Common myeloid progenitor, CD34-positive (primary cell): ENCODE results near the gene ACTG1.

Experiments used
- CTCF ChIA-PET: fragments of 350-600 bp; sonication (Branson Sonifier 250); formaldehyde crosslinking; loops from one replicate; lab custom pipeline; 2021; ENCODE audit warnings: antibody characterized with exemption; lab: Charles Lee
- POLR2A ChIA-PET: fragments of 350-600 bp; sonication (Branson Sonifier 250); formaldehyde crosslinking; loops from one replicate; lab custom pipeline; 2021; ENCODE audit warnings: antibody characterized with exemption; lab: Charles Lee
- DNase-seq, 3 donors: peaks; one replicate each; pipeline versions ENCODE4 v3.0.0 to v3.0.0-alpha.2; 2013
- H3K27ac ChIP-seq, 2 experiments: 1 replicate in 1 of 2; 2 replicates in 1 of 2; pipeline ENCODE4 v1.7.0; 2013; ENCODE audit warnings: inconsistent platforms in 2 of 2, low read length in 2 of 2, mild to moderate bottlenecking in 2 of 2, low read depth in 1 of 2, moderate library complexity in 1 of 2; ENCODE audit not compliant: severe bottlenecking in 2 of 2, insufficient read depth in 1 of 2, poor library complexity in 1 of 2
- H3K27me3 ChIP-seq, 5 experiments: replicated peaks in 2 of 5; 1 replicate in 3 of 5; 2 replicates in 2 of 5; pipeline versions ENCODE4 v1.6.1 to v1.7.0; 2013; ENCODE audit warnings: low read length in 4 of 5, mild to moderate bottlenecking in 2 of 5, moderate library complexity in 2 of 5, inconsistent platforms in 1 of 5; ENCODE audit not compliant: insufficient read depth in 5 of 5, control insufficient read depth in 4 of 5
- H3K36me3 ChIP-seq, 4 experiments: 1 replicate in 2 of 4; 2 replicates in 2 of 4; pipeline versions ENCODE4 v1.6.1 to v1.7.0; 2013; ENCODE audit warnings: low read length in 3 of 4, control low read depth in 1 of 4, mild to moderate bottlenecking in 1 of 4; ENCODE audit not compliant: control insufficient read depth in 4 of 4, insufficient read depth in 4 of 4
- H3K4me1 ChIP-seq, 4 experiments: 1 replicate in 3 of 4; 2 replicates in 1 of 4; pipeline versions ENCODE4 v1.6.1 to v1.7.1; 2013; ENCODE audit warnings: low read length in 3 of 4, mild to moderate bottlenecking in 3 of 4, control low read depth in 1 of 4, inconsistent platforms in 1 of 4, moderate library complexity in 1 of 4; ENCODE audit not compliant: control insufficient read depth in 4 of 4, insufficient read depth in 4 of 4; ENCODE audit errors: control extremely low read depth in 1 of 4
- H3K4me3 ChIP-seq, 7 experiments: 1 replicate in 4 of 7; 2 replicates in 3 of 7; pipeline versions ENCODE4 v1.5.1 to v1.7.0; 2013; ENCODE audit warnings: mild to moderate bottlenecking in 7 of 7, low read length in 6 of 7, moderate library complexity in 6 of 7, inconsistent platforms in 2 of 7, low read depth in 2 of 7, control low read depth in 1 of 7; ENCODE audit not compliant: insufficient read depth in 4 of 7, control insufficient read depth in 1 of 7; ENCODE audit errors: extremely low read depth in 1 of 7
- H3K9me3 ChIP-seq, 5 experiments: 1 replicate in 4 of 5; 2 replicates in 1 of 5; pipeline versions ENCODE4 v1.6.1 to v1.7.1; 2013; ENCODE audit warnings: low read length in 4 of 5, mild to moderate bottlenecking in 2 of 5, inconsistent platforms in 1 of 5, low read depth in 1 of 5, moderate library complexity in 1 of 5; ENCODE audit not compliant: control insufficient read depth in 4 of 5, insufficient read depth in 2 of 5; ENCODE audit errors: control extremely low read depth in 1 of 5
- whole genome bisulfite sequencing: methylation state at CpG from one replicate; pipeline ENCODE4 v1.1.5; 2013; ENCODE audit not compliant: insufficient coverage; 5-methylcytosine and 5-hydroxymethylcytosine counted together

Gene ACTG1

GRCh38 chr17:81482673-81483072, 29.9 kb downstream of the ACTG1 start:
- H3K9me3 ChIP-seq = no peaks in the 10 kb centered on the region
- CTCF ChIA-PET = interaction anchor here (0.7 to 4.0 kb wide), 10 partner anchors 9 to 91 kb away, joined by 3 to 29 read pairs (median 4); no protein-coding TSS in a partner anchor
- H3K4me3 ChIP-seq = peak overlapping the region in 1 of 7 experiments; percentile 63
- H3K36me3 ChIP-seq = no peaks in the 10 kb centered on the region
- H3K4me1 ChIP-seq = peaks cover 4 to 79% (median 62%) of the 10 kb centered on the region in 4 experiments
- DNase-seq = no peak
- H3K27me3 ChIP-seq = no peaks in the 10 kb centered on the region
- POLR2A ChIA-PET = interaction anchor here (0.6 to 3.6 kb wide), 4 partner anchors 34 to 1099 kb away, joined by 3 to 20 read pairs (median 3); no protein-coding TSS in a partner anchor
- H3K27ac ChIP-seq = no peak overlapping the region
- 60% methylated on average over 4 of the region's 11 CpGs for WGBS

- DNase-seq = no peak
- CTCF ChIA-PET = interaction anchor here (0.7 to 4.0 kb wide), 9 partner anchors 21 to 85 kb away, joined by 3 to 29 read pairs (median 3); no protein-coding TSS in a partner anchor
- POLR2A ChIA-PET = interaction anchor here (0.8 to 3.6 kb wide), 5 partner anchors 42 to 1099 kb away, joined by 3 to 20 read pairs (median 3); no protein-coding TSS in a partner anchor
- Histone ChIP-seq H3K36me3 (no peaks in the 10 kb centered on the region), H3K4me1 (peaks cover 4 to 73% (median 56%) of the 10 kb centered on the region in 4 experiments), H3K9me3 (no peaks in the 10 kb centered on the region), H3K27me3 (no peaks in the 10 kb centered on the region), H3K27ac (no peak overlapping the region), H3K4me3 (peak overlapping the region in 5 of 7 experiments; percentile 47 to 75 (median 61))
- WGBS = 59% methylated on average over 13 of the region's 18 CpGs
These were observed 30.6 kb downstream of the ACTG1 start for GRCh38 chr17:81481815-81482505.

GRCh38 chr17:81481073-81481799, 31.4 kb downstream of the ACTG1 start:
- DNase-seq = peak; percentile 81 to 90 (median 88)
- Histone ChIP-seq H3K4me1 (peaks cover 4 to 65% (median 51%) of the 10 kb centered on the region in 4 experiments), H3K27me3 (no peaks in the 10 kb centered on the region), H3K9me3 (peaks cover 0 to 3% (median 0%) of the 10 kb centered on the region in 5 experiments), H3K4me3 (peak overlapping the region in 5 of 7 experiments; percentile 47 to 75 (median 61)), H3K36me3 (no peaks in the 10 kb centered on the region), H3K27ac (no peak overlapping the region)
- WGBS = 2% methylated on average over 83 of the region's 94 CpGs
- ChIA-PET POLR2A (interaction anchor here (1.2 to 3.6 kb wide), 3 partner anchors 42 to 189 kb away, joined by 3 to 20 read pairs (median 3); no protein-coding TSS in a partner anchor), CTCF (interaction anchor here (1.1 to 3.2 kb wide), 6 partner anchors 40 to 84 kb away, joined by 3 to 12 read pairs (median 4); no protein-coding TSS in a partner anchor)

GRCh38 chr17:81480140-81481072, 32.2 kb downstream of the ACTG1 start:
- ChIA-PET CTCF (interaction anchor here (0.6 to 1.6 kb wide), 6 partner anchors 9 to 87 kb away, joined by 3 to 6 read pairs (median 4); no protein-coding TSS in a partner anchor), POLR2A (interaction anchor here (0.7 to 3.6 kb wide), 2 partner anchors 51 to 58 kb away, joined by 3 to 20 read pairs; no protein-coding TSS in a partner anchor)
- Histone ChIP-seq H3K27me3 (no peaks in the 10 kb centered on the region), H3K4me1 (peaks cover 0 to 58% (median 45%) of the 10 kb centered on the region in 4 experiments), H3K9me3 (peaks cover 0 to 3% (median 0%) of the 10 kb centered on the region in 5 experiments), H3K36me3 (no peaks in the 10 kb centered on the region), H3K27ac (no peak overlapping the region), H3K4me3 (peak overlapping the region in 3 of 7 experiments; percentile 8 to 75 (median 61))
- WGBS = 88% methylated on average over 18 of the region's 21 CpGs
- DNase-seq = no peak

- POLR2A ChIA-PET = interaction anchor here (0.7 kb wide), 2 partner anchors 50 to 57 kb away, joined by 3 read pairs; no protein-coding TSS in a partner anchor
- Histone ChIP-seq H3K27ac (no peak overlapping the region), H3K9me3 (peaks cover 0 to 3% (median 0%) of the 10 kb centered on the region in 5 experiments), H3K4me3 (no peak overlapping the region), H3K36me3 (no peaks in the 10 kb centered on the region), H3K4me1 (peaks cover 0 to 49% (median 37%) of the 10 kb centered on the region in 4 experiments), H3K27me3 (no peaks in the 10 kb centered on the region)
- 98% methylated on average over 15 of the region's 20 CpGs for WGBS
- CTCF ChIA-PET = interaction anchor here (0.9 to 1.6 kb wide), 5 partner anchors 10 to 81 kb away, joined by 3 to 6 read pairs (median 4); no protein-coding TSS in a partner anchor
- DNase-seq = no peak
These were observed 33.2 kb downstream of the ACTG1 start for GRCh38 chr17:81479175-81480071.
